HepG2 (cell line): ENCODE data around the gene HDGF. TPM values are rescaled to one million over a fixed set of nuclear protein-coding genes. Genes with fewer than 3 reads are reported as not detected.

ENCODE experiments used
- ATAC-seq: fragments of 200-7000 bp; cut with Tn5 transposase; 3 replicates; pipeline ENCODE4 v1.9.1; 2020; ENCODE audit warnings: mild to moderate bottlenecking, moderate library complexity
- BruUV-seq: library from RNA; stranded (reverse); fragments of 400-500 nt; replicated peaks from 2 replicates; lab custom pipeline; 2021; lab: Mats Ljungman, UMichigan
- CTCF ChIA-PET: fragments of 300-600 bp; formaldehyde crosslinking; extraction: SDS; loops from one replicate; lab custom pipeline; 2021; ENCODE audit warnings: low total read pairs, inconsistent platforms, low intra/inter-chr PET ratio; lab: Yijun Ruan, JAX
- POLR2A ChIA-PET: fragments of 350-600 bp; sonication (Branson Sonifier 250); formaldehyde crosslinking; loops from one replicate; lab custom pipeline; 2020; ENCODE audit warnings: antibody characterized with exemption, inconsistent platforms; lab: Yijun Ruan, JAX
- DNase-seq: peaks from one replicate; pipeline ENCODE4 v3.0.0-alpha.2; 2015; ENCODE audit warnings: low spot score
- FAIRE-seq: peaks from 3 replicates; lab custom pipeline; 2011; peaks lifted over from hg19 to GRCh38; lab: Jason Lieb, UNC
- H2AFZ ChIP-seq: one replicate; pipeline ENCODE4 v1.6.1; 2011; ENCODE audit warnings: low read length, inconsistent platforms
- H3K27ac ChIP-seq: fragments of 300-600 bp; 3 replicates; pipeline ENCODE4 v1.8.0; 2011; ENCODE audit warnings: mixed run types, mild to moderate bottlenecking, mixed read lengths, low read length, inconsistent platforms; ENCODE audit not compliant: insufficient read depth; ENCODE audit errors: extremely low read length
- H3K27me3 ChIP-seq, 2 experiments: fragments of 200-600 bp in 1 of 2; 2 replicates in 1 of 2; 3 replicates in 1 of 2; pipeline versions ENCODE4 v1.6.0 to v1.8.0; 2011; ENCODE audit warnings: low read length in 2 of 2, mild to moderate bottlenecking in 2 of 2, moderate library complexity in 2 of 2, inconsistent platforms in 1 of 2; ENCODE audit not compliant: insufficient read depth in 2 of 2, control insufficient read depth in 1 of 2
- H3K36me3 ChIP-seq, 2 experiments: fragments of 200-600 bp in 1 of 2; replicated peaks in 1 of 2; 2 replicates in 1 of 2; 3 replicates in 1 of 2; pipeline versions ENCODE4 v1.5.1 to v1.8.0; 2011; ENCODE audit warnings: low read length in 2 of 2, inconsistent platforms in 1 of 2; ENCODE audit not compliant: insufficient read depth in 2 of 2, control insufficient read depth in 1 of 2
- H3K4me1 ChIP-seq: 2 replicates; pipeline ENCODE4 v1.5.1; 2012; ENCODE audit warnings: low read length, inconsistent platforms; ENCODE audit not compliant: insufficient read depth
- H3K4me2 ChIP-seq: 2 replicates; pipeline ENCODE4 v1.6.0; 2011; ENCODE audit warnings: low read depth, low read length, inconsistent platforms
- H3K4me3 ChIP-seq, 3 experiments: fragments of 200-600 bp in 1 of 3; sonication (generic), shearing (Covaris generic) in 1 of 3; replicated peaks in 1 of 3; 2 replicates each; pipeline ENCODE4 v1.5.1; 2011 to 2016; ENCODE audit warnings: low read length in 3 of 3, inconsistent platforms in 2 of 3, low read depth in 2 of 3, mild to moderate bottlenecking in 2 of 3, control low read depth in 1 of 3, mixed read lengths in 1 of 3; ENCODE audit not compliant: insufficient read depth in 1 of 3
- H3K79me2 ChIP-seq: one replicate; pipeline ENCODE4 v1.6.1; 2011; ENCODE audit warnings: low read length, inconsistent platforms; ENCODE audit not compliant: insufficient read depth
- H3K9ac ChIP-seq: 2 replicates; pipeline ENCODE4 v1.6.0; 2011; ENCODE audit warnings: mild to moderate bottlenecking, low read depth, low read length, inconsistent platforms; ENCODE audit not compliant: insufficient read depth
- H3K9me3 ChIP-seq: 2 replicates; pipeline ENCODE4 v1.5.1; 2012; ENCODE audit warnings: mild to moderate bottlenecking, low read length
- H4K20me1 ChIP-seq: 2 replicates; pipeline ENCODE4 v1.6.0; 2011; ENCODE audit warnings: inconsistent platforms, mild to moderate bottlenecking, low read length, moderate library complexity; ENCODE audit not compliant: insufficient read depth
- KAT8 ChIP-seq: IDR thresholded peaks from 2 replicates; pipeline ENCODE4 v1.6.1; 2016; ENCODE audit warnings: missing genetic modification reagents, missing compliant biosample characterization
- KDM6A ChIP-seq: IDR thresholded peaks from 2 replicates; pipeline ENCODE4 v1.6.1; 2016; ENCODE audit warnings: low read depth
- MED8 ChIP-seq: sonication (generic); formaldehyde crosslinking; IDR thresholded peaks from 2 replicates; pipeline ENCODE4 v1.8.1; 2023; ENCODE audit warnings: mild to moderate bottlenecking, missing genetic modification reagents; ENCODE audit not compliant: insufficient replicate concordance
- MIER3 ChIP-seq: IDR thresholded peaks from 2 replicates; pipeline ENCODE4 v1.6.1; 2016; ENCODE audit warnings: missing compliant biosample characterization, borderline replicate concordance
- PLRG1 ChIP-seq: fragments of 450-650 bp; conservative IDR thresholded peaks from 2 replicates; pipeline ENCODE4 v1.6.1; 2016
- PTBP1 ChIP-seq: fragments of 200-400 bp; formaldehyde crosslinking; IDR thresholded peaks from 2 replicates; pipeline ENCODE4 v1.6.1; 2018; ENCODE audit warnings: low read length, low read depth; ENCODE audit not compliant: poor library complexity, severe bottlenecking
- RAD51 ChIP-seq: fragments of 450-650 bp; IDR thresholded peaks from 2 replicates; pipeline ENCODE4 v1.6.1; 2016; ENCODE audit warnings: borderline replicate concordance
- RNF2 ChIP-seq: fragments of 450-650 bp; conservative IDR thresholded peaks from 2 replicates; pipeline ENCODE4 v1.6.1; 2016; ENCODE audit warnings: low read depth
- TCF7 ChIP-seq: sonication (generic); IDR thresholded peaks from 2 replicates; pipeline ENCODE4 v1.6.1; 2016; ENCODE audit warnings: antibody characterized with exemption, low read depth
- TRIM24 ChIP-seq: sonication (generic); formaldehyde crosslinking; IDR thresholded peaks from 2 replicates; pipeline ENCODE4 v1.8.0; 2022; ENCODE audit warnings: mild to moderate bottlenecking, missing genetic modification reagents
- ZC3H13 ChIP-seq: sonication (generic); formaldehyde crosslinking; IDR thresholded peaks from 2 replicates; pipeline ENCODE4 v1.8.1; 2023; ENCODE audit warnings: mild to moderate bottlenecking, missing genetic modification reagents, moderate library complexity
- ZFP90 ChIP-seq: sonication (generic); formaldehyde crosslinking; IDR thresholded peaks from 2 replicates; pipeline ENCODE4 v1.8.0; 2022; ENCODE audit warnings: missing genetic modification reagents, mild to moderate bottlenecking, inconsistent platforms, borderline replicate concordance
- ZMAT3 ChIP-seq: sonication (generic); formaldehyde crosslinking; conservative IDR thresholded peaks from 2 replicates; pipeline ENCODE4 v1.7.0; 2021; ENCODE audit warnings: missing genetic modification reagents
- ZNF205 ChIP-seq: IDR thresholded peaks from 2 replicates; pipeline ENCODE4 v1.6.1; 2018; ENCODE audit warnings: missing biosample characterization, missing genetic modification reagents
- ZNF234 ChIP-seq: sonication (generic); formaldehyde crosslinking; conservative IDR thresholded peaks from 2 replicates; pipeline ENCODE4 v1.5.1; 2020; ENCODE audit warnings: mild to moderate bottlenecking, missing genetic modification reagents
- ZNF775 ChIP-seq: sonication (generic); formaldehyde crosslinking; IDR thresholded peaks from 2 replicates; pipeline ENCODE4 v1.4.0; 2020; ENCODE audit warnings: missing genetic modification reagents, mild to moderate bottlenecking, moderate library complexity, borderline replicate concordance
- ZNF790 ChIP-seq: sonication (generic); formaldehyde crosslinking; IDR thresholded peaks from 2 replicates; pipeline ENCODE4 v1.8.0; 2022; ENCODE audit warnings: missing genetic modification reagents, mild to moderate bottlenecking, borderline replicate concordance
- WGBS: methylation state at CpG from one replicate; pipeline ENCODE4 v1.1.6; 2017; ENCODE audit warnings: low lambda C conversion rate; 5-methylcytosine and 5-hydroxymethylcytosine counted together
- in situ Hi-C: cut with HindIII; loops from 2 replicates; pipeline ENCODE4 v1.10.0; 2017; ENCODE audit warnings: low pct_unique_long_range_greater_than_20kb; ENCODE audit not compliant: extremely low pct_ligation_motif_present
- intact Hi-C: fragments of 100-400 bp; cut with micrococcal nuclease; formaldehyde crosslinking; loops from one replicate; pipeline ENCODE4 v1.10.0; 2022; ENCODE audit not compliant: unreplicated experiment
- polyA plus RNA-seq, 8 experiments: library from polyadenylated mRNA; depleted of rRNA in 3 of 8; stranded (reverse) in 7 of 8; unstranded in 1 of 8; fragments of >200 nt; fragmentation: Illumina TruSeq in 4 of 8; extraction: Trizol in 4 of 8; gene quantifications; 2 replicates each; pipeline versions ENCODE4 v1.2.1 to v1.2.3, GENCODE V29; 2011 to 2016; ENCODE audit warnings: low read depth in 4 of 8, missing spikeins in 1 of 8, mixed read lengths in 1 of 8; ENCODE audit not compliant: insufficient read depth in 1 of 8
- total RNA-seq, 5 experiments: library from RNA; depleted of rRNA; stranded (reverse); fragments of >200 nt; fragmentation: Illumina TruSeq; extraction: Trizol; gene quantifications; 2 replicates each; pipeline ENCODE4 v1.2.3, GENCODE V29; 2016; ENCODE audit warnings: low read depth in 1 of 5
- TF ChIP-seq, protein P1 (sequence below), 2 experiments: sonication (generic) in 1 of 2; formaldehyde crosslinking in 1 of 2; IDR thresholded peaks; 2 replicates each; pipeline versions ENCODE4 v1.5.1 to v1.6.1; 2011 to 2020; ENCODE audit warnings: borderline replicate concordance in 1 of 2, low read depth in 1 of 2, low read length in 1 of 2, mild to moderate bottlenecking in 1 of 2, missing genetic modification reagents in 1 of 2, moderate library complexity in 1 of 2
- TF ChIP-seq, protein P2 (sequence below): sonication (generic); formaldehyde crosslinking; IDR thresholded peaks from 2 replicates; pipeline ENCODE4 v1.5.1; 2020; ENCODE audit warnings: missing genetic modification reagents, mild to moderate bottlenecking, borderline replicate concordance
- TF ChIP-seq, protein P3 (sequence below): sonication (generic); formaldehyde crosslinking; IDR thresholded peaks from 2 replicates; pipeline ENCODE4 v1.4.0; 2020; ENCODE audit warnings: missing genetic modification reagents, borderline replicate concordance

The HDGF gene
- total and polyA plus RNA-seq, 2 of the 13 experiments (the other 11 are each of a cell fraction or from before 2014, with no cell fraction given): 156 to 196 TPM

DNA sequence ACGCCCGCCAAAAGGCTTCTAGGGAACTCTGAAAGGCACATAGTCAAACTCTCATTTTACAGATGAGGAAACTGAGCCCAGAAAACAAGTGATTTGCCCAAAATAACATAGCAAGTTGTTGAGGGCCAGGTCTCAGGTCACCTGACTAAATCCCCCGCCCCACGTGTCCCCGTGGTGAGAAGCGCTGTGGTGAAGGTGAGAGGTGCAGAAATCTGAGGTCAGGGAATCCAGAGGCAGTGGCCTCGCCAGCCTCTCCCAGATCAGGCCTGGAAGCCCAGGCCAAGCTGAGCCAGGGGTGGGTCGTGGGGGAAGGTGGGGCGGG, 5.1 kb downstream of the HDGF start:
- DNase-seq (no peak), ATAC-seq (no peak), FAIRE-seq (no peak)
- no TSS peak for BruUV-seq
- peaks cover 13% of the 10 kb centered on the region for H4K20me1 ChIP-seq
- H3K27ac ChIP-seq: peak overlapping the region; percentile 100
- peaks cover 66% of the 10 kb centered on the region for H3K79me2 ChIP-seq
- H3K9me3 ChIP-seq: no peaks in the 10 kb centered on the region
- intact Hi-C loops: no loop called here
- peak overlapping the region; percentile 59 to 90 (median 77); a peak in 5 of 6 replicates for H3K4me3 ChIP-seq
- no peak overlapping the region for H2AFZ ChIP-seq
- H3K4me2 ChIP-seq: peak overlapping the region; percentile 100
- peaks cover 49% of the 10 kb centered on the region for H3K4me1 ChIP-seq
- ChIA-PET CTCF (no interaction called here), POLR2A (interaction anchor here (0.9 to 3.3 kb wide), 4 partner anchors 18 to 289 kb away, joined by 3 to 27 read pairs (median 5); partner anchors contain the start of genes ISG20L2, METTL25B and PRCC)
- no peaks in the 10 kb centered on the region; a peak in 1 of 5 replicates for H3K27me3 ChIP-seq
- H3K9ac ChIP-seq: peak overlapping the region; percentile 100
- in situ Hi-C loops: no loop called here
- H3K36me3 ChIP-seq: peaks cover 10 to 37% of the 10 kb centered on the region in 2 experiments; a peak in 4 of 5 replicates
- WGBS: 47% methylated on average over 8 of the region's 9 CpGs
- TF ChIP-seq ZNF775 (CRISPR knock-in tag): no peak
- TF ChIP-seq KDM6A (CRISPR knock-in tag): no peak
- no peak for TF ChIP-seq KAT8 (CRISPR knock-in tag)
- TF ChIP-seq ZNF234 (CRISPR knock-in tag): no peak
- no peak for TF ChIP-seq ZNF790 (CRISPR knock-in tag)
- TF ChIP-seq ZMAT3 (CRISPR knock-in tag): no peak
- 0 out of 2 replicates have a peak, but pooled peaks have one; percentile 48 for TF ChIP-seq ZC3H13 (CRISPR knock-in tag)
- TF ChIP-seq PLRG1: no peak
- no peak for TF ChIP-seq PTBP1
- TF ChIP-seq TRIM24 (CRISPR knock-in tag): no peak
- TF ChIP-seq TCF7: no peak
- 0 out of 2 replicates have a peak, but pooled peaks have one; percentile 33 for TF ChIP-seq RAD51
- TF ChIP-seq ZFP90 (CRISPR knock-in tag): no peak
- TF ChIP-seq, protein P1, sequence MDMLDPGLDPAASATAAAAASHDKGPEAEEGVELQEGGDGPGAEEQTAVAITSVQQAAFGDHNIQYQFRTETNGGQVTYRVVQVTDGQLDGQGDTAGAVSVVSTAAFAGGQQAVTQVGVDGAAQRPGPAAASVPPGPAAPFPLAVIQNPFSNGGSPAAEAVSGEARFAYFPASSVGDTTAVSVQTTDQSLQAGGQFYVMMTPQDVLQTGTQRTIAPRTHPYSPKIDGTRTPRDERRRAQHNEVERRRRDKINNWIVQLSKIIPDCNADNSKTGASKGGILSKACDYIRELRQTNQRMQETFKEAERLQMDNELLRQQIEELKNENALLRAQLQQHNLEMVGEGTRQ (IDR thresholded peaks at IDR 0.05; ENCODE audit: low read depth, low read length): peak; percentile 61
- TF ChIP-seq, protein P1 (CRISPR knock-in tag; IDR thresholded peaks at IDR 0.05; ENCODE audit: borderline replicate concordance): peak; percentile 47; the same call in 1 of the 2 replicates
- peak; percentile 7 for TF ChIP-seq MED8
- TF ChIP-seq RNF2: no peak
- TF ChIP-seq, protein P2, sequence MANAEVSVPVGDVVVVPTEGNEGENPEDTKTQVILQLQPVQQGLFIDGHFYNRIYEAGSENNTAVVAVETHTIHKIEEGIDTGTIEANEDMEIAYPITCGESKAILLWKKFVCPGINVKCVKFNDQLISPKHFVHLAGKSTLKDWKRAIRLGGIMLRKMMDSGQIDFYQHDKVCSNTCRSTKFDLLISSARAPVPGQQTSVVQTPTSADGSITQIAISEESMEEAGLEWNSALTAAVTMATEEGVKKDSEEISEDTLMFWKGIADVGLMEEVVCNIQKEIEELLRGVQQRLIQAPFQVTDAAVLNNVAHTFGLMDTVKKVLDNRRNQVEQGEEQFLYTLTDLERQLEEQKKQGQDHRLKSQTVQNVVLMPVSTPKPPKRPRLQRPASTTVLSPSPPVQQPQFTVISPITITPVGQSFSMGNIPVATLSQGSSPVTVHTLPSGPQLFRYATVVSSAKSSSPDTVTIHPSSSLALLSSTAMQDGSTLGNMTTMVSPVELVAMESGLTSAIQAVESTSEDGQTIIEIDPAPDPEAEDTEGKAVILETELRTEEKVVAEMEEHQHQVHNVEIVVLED (CRISPR knock-in tag): no peak
- TF ChIP-seq MIER3 (CRISPR knock-in tag): no peak
- TF ChIP-seq, protein P3, sequence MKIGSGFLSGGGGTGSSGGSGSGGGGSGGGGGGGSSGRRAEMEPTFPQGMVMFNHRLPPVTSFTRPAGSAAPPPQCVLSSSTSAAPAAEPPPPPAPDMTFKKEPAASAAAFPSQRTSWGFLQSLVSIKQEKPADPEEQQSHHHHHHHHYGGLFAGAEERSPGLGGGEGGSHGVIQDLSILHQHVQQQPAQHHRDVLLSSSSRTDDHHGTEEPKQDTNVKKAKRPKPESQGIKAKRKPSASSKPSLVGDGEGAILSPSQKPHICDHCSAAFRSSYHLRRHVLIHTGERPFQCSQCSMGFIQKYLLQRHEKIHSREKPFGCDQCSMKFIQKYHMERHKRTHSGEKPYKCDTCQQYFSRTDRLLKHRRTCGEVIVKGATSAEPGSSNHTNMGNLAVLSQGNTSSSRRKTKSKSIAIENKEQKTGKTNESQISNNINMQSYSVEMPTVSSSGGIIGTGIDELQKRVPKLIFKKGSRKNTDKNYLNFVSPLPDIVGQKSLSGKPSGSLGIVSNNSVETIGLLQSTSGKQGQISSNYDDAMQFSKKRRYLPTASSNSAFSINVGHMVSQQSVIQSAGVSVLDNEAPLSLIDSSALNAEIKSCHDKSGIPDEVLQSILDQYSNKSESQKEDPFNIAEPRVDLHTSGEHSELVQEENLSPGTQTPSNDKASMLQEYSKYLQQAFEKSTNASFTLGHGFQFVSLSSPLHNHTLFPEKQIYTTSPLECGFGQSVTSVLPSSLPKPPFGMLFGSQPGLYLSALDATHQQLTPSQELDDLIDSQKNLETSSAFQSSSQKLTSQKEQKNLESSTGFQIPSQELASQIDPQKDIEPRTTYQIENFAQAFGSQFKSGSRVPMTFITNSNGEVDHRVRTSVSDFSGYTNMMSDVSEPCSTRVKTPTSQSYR (CRISPR knock-in tag): no peak
- TF ChIP-seq ZNF205 (CRISPR knock-in tag): no peak
